Stimulated activated naive CD8-positive, alpha-beta T cell treated with anti-CD3 and anti-CD28 coated beads, Interleukin-15, Interleukin-2, amounts not matched to agents 100 U/mL and 50 U/mL, for 24 hours (primary cell): ENCODE results near the gene OR1S1.
"Not testable (repeated sequence)": the region's sequence is repeated elsewhere in the genome, so short reads cannot be mapped to it uniquely, and the experiment has no call there.

ENCODE experiments used
- ATAC-seq: fragments of 150-1000 bp; cut with Tn5 transposase; one replicate; pipeline ENCODE4 v1.10.0; 2021
- DNase-seq: peaks from one replicate; pipeline ENCODE4 v3.0.0; 2021

Gene OR1S1

GRCh38 chr11:58212420-58212819 is at the start of gene OR1S1:
Gene OR1S1 (plus strand): TSS chr11:58212720.
- ATAC-seq, DNase-seq: not testable (repeated sequence)

- ATAC-seq (no peak), DNase-seq (no peak)
These were observed 48.1 kb upstream of the OR1S1 start for GRCh38 chr11:58164389-58164788.

- ATAC-seq: no peak
These were observed 47.5 kb upstream of the OR1S1 start for GRCh38 chr11:58164990-58165389.

GRCh38 chr11:58165504-58166106 is 46.9 kb upstream of the OR1S1 start:
- ATAC-seq: no peak
- DNase-seq: no peak

More at GRCh38 chr11:58164990-58165389, 47.5 kb upstream of the OR1S1 start:
- DNase-seq: no peak

- ATAC-seq (no peak), DNase-seq (no peak)
These were observed 35.0 kb upstream of the OR1S1 start for GRCh38 chr11:58177409-58178054.

GRCh38 chr11:58178444-58178843 is 34.1 kb upstream of the OR1S1 start:
- no peak for DNase-seq

GRCh38 chr11:58179648-58180047 is 32.9 kb upstream of the OR1S1 start:
- ATAC-seq (no peak), DNase-seq (no peak)

More at GRCh38 chr11:58178444-58178843, 34.1 kb upstream of the OR1S1 start:
- ATAC-seq: no peak

- ATAC-seq: no peak
- no peak for DNase-seq
These were observed 25.6 kb upstream of the OR1S1 start for GRCh38 chr11:58186938-58187337.

GRCh38 chr11:58188770-58189169 is 23.8 kb upstream of the OR1S1 start, which contains the start of gene OR9Q2:
Gene OR9Q2 (plus strand): TSS chr11:58189070. CDS start chr11:58190491, 1,421 bp downstream.
- ATAC-seq (no peak), DNase-seq (no peak)

- DNase-seq: no peak
- ATAC-seq: no peak
These were observed 20.3 kb upstream of the OR1S1 start for GRCh38 chr11:58192229-58192628.

GRCh38 chr11:58193391-58193790 is 19.1 kb upstream of the OR1S1 start:
- no peak for DNase-seq
- no peak for ATAC-seq

- DNase-seq: no peak
- ATAC-seq: no peak
These were observed 16.6 kb upstream of the OR1S1 start for GRCh38 chr11:58195939-58196338.

GRCh38 chr11:58199271-58199670 is 13.2 kb upstream of the OR1S1 start:
- no peak for ATAC-seq

GRCh38 chr11:58204042-58204441 is 8.5 kb upstream of the OR1S1 start, which contains the start of gene OR1S2:
Gene OR1S2 (minus strand): TSS chr11:58204142. CDS start chr11:58204142, 0 bp downstream.
- ATAC-seq: no peak
- DNase-seq: no peak

More at GRCh38 chr11:58199271-58199670, 13.2 kb upstream of the OR1S1 start:
- DNase-seq: no peak

GRCh38 chr11:58216476-58216875 is 4.0 kb downstream of the OR1S1 start:
- no peak for ATAC-seq
- no peak for DNase-seq

GRCh38 chr11:58222721-58223120 is 10.2 kb downstream of the OR1S1 start:
- DNase-seq (no peak), ATAC-seq (no peak)

GRCh38 chr11:58227956-58228615 is 15.6 kb downstream of the OR1S1 start:
- no peak for DNase-seq
- no peak for ATAC-seq

- no peak for ATAC-seq
- DNase-seq: no peak
These were observed 31.4 kb downstream of the OR1S1 start for GRCh38 chr11:58243954-58244353.

GRCh38 chr11:58254936-58255335 is 42.4 kb downstream of the OR1S1 start:
- DNase-seq (no peak), ATAC-seq (no peak)

- DNase-seq (no peak), ATAC-seq (no peak)
These were observed 47.5 kb downstream of the OR1S1 start for GRCh38 chr11:58259983-58260382.
